A673 (cell line): Measurements from ENCODE around the gene RAB3IL1.

Source experiments
- EZH2 ChIP-seq: fragments of 200-600 bp; sonication (generic); IDR thresholded peaks from 2 replicates; pipeline ENCODE4 v1.6.1; 2017; ENCODE audit warnings: borderline replicate concordance, low read depth, mild to moderate bottlenecking, mixed read lengths, antibody characterized with exemption, low read length; ENCODE audit not compliant: poor library complexity, severe bottlenecking
- TF ChIP-seq, protein P1 (sequence below): fragments of 300-800, 200-600 bp; sonication (generic); conservative IDR thresholded peaks from 2 replicates; pipeline ENCODE4 v1.5.1; 2017; ENCODE audit warnings: low read depth, mild to moderate bottlenecking, antibody characterized with exemption, low read length, moderate library complexity, mixed read lengths

DNA sequence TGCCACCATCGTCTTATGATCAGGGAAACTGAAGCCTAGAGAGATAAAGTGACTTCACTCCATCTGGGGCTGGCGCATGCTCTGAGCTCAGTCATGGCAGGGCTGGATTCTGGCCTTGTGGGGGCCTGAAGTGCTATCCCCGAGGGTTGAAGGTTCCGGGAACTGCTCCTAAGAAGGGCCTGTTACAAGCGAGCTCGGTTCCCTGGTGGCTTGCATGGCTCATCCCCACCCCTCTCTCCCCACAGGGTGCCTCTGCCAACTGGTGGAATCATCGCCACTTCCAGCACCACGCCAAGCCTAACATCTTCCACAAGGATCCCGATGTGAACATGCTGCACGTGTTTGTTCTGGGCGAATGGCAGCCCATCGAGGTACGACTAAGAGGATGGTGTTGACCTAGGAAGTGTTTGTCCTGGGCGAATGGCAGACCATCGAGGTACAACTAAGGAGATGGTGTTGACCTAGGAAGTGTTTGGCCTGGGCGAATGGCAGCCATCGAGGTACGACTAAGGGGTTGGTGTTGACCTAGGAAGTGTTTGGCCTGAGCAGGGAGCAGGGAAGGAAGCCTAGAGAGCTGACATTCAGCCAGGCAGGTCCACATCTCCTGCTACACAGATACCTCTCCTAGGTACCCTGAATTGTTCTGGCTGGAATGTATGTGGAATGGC is 69.3 kb downstream of the RAB3IL1 start:
- TF ChIP-seq, protein P1, sequence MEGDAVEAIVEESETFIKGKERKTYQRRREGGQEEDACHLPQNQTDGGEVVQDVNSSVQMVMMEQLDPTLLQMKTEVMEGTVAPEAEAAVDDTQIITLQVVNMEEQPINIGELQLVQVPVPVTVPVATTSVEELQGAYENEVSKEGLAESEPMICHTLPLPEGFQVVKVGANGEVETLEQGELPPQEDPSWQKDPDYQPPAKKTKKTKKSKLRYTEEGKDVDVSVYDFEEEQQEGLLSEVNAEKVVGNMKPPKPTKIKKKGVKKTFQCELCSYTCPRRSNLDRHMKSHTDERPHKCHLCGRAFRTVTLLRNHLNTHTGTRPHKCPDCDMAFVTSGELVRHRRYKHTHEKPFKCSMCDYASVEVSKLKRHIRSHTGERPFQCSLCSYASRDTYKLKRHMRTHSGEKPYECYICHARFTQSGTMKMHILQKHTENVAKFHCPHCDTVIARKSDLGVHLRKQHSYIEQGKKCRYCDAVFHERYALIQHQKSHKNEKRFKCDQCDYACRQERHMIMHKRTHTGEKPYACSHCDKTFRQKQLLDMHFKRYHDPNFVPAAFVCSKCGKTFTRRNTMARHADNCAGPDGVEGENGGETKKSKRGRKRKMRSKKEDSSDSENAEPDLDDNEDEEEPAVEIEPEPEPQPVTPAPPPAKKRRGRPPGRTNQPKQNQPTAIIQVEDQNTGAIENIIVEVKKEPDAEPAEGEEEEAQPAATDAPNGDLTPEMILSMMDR: no peak
- TF ChIP-seq EZH2: no peak
